NB4 (cell line): ENCODE measurements around the gene FADS3.
A peak's percentile ranks its signal among the peaks of the same experiment; 100 is the strongest.

Experiments used
- DNase-seq: peaks from one replicate; pipeline ENCODE4 v3.0.0; 2010; ENCODE audit warnings: low read depth
- H3K4me3 ChIP-seq: one replicate; pipeline ENCODE4 v1.5.1; 2011; ENCODE audit warnings: mild to moderate bottlenecking, low read depth, low read length, moderate library complexity
- CTCF ChIP-seq: IDR thresholded peaks from one replicate; pipeline ENCODE4 v1.5.1; 2012; ENCODE audit warnings: low read depth, low read length
- MYC ChIP-seq: IDR thresholded peaks from 2 replicates; pipeline ENCODE4 v1.6.1; 2011; ENCODE audit warnings: low read depth, low read length
- POLR2A ChIP-seq: IDR thresholded peaks from 2 replicates; pipeline ENCODE4 v1.6.1; 2011; ENCODE audit warnings: mild to moderate bottlenecking; ENCODE audit not compliant: insufficient read length; ENCODE audit errors: extremely low read depth
- TF ChIP-seq, protein P1 (sequence below): IDR thresholded peaks from 2 replicates; pipeline ENCODE4 v1.6.1; 2011; ENCODE audit warnings: low read depth, low read length

The FADS3 gene, protein sequence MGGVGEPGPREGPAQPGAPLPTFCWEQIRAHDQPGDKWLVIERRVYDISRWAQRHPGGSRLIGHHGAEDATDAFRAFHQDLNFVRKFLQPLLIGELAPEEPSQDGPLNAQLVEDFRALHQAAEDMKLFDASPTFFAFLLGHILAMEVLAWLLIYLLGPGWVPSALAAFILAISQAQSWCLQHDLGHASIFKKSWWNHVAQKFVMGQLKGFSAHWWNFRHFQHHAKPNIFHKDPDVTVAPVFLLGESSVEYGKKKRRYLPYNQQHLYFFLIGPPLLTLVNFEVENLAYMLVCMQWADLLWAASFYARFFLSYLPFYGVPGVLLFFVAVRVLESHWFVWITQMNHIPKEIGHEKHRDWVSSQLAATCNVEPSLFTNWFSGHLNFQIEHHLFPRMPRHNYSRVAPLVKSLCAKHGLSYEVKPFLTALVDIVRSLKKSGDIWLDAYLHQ

DNA sequence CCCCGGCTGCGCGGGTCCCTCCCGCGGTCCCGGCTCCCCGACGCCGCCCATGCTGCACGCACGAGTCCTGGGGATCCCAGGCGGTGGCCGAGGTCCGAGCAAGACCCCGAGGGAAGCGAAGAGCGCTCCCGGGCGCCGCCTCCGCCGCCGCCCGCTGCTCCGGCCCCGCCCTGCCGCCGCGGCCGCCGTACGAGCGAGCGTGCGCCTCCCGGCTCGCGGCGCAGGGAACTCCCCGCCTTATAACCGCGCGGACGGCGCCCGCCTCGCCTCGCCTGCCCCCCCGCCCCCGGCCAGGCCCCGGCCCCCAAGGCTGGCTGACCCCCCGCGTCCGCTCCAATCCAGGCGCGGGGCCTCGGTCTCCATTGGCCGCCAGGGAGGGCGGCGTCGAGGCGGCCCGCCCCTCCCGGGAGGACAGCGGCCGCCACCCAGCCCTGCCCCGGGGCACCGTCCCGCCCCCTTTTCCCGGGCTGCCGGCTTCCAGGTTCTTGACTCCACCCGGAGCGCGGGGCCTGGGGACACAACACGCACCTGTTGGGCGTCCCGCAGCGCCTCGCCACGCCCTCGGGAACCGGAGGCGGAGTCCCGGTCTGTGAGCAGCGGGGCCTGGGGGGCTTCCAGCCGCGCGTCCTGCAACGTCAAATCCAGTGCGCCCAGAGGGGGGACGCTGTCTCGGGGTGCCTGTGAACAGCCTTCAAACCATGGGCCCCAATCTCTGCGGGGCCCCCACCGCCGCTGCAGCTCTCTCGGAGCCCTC, at the start of gene FADS3:
TSS of gene FADS3 (minus strand) at position 215 of the 754 bp plus-strand sequence. CDS start at position 51, 164 bp downstream.
- DNase-seq: peak; percentile 74
- peak within 1 kb of the TSS; percentile 53 for H3K4me3 ChIP-seq
- TF ChIP-seq MYC (no peak), POLR2A (peak; percentile 25)

GRCh38 chr11:61940466-61940865, 49.1 kb upstream of the FADS3 start:
- no peak overlapping the region for H3K4me3 ChIP-seq
- no peak for DNase-seq
- TF ChIP-seq MYC (no peak), CTCF (no peak), POLR2A (no peak)
- TF ChIP-seq, protein P1, sequence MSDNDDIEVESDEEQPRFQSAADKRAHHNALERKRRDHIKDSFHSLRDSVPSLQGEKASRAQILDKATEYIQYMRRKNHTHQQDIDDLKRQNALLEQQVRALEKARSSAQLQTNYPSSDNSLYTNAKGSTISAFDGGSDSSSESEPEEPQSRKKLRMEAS: no peak

DNA sequence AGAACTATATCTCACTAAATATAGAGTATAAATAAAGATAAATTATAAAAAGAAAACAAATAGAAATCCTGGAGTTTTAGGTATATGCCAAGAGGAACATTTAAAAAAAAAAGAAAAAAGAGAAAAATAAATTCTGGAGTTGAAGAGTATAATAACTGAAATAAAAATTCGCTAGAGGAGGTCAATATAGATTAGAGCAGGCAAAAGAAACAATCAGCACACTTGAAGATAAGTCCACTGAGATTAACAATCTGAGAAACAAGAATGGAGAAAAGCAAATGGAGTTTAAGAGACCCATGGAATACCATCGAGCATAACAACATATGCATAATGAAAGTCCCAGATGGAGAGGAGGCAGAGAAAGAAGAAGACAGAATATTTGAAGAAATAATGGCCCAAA, 44.5 kb upstream of the FADS3 start:
- no peak for DNase-seq
- TF ChIP-seq, protein P1: no peak
- no peak for TF ChIP-seq POLR2A
- no peak for TF ChIP-seq CTCF
- no peak for TF ChIP-seq MYC
- no peak overlapping the region for H3K4me3 ChIP-seq

- TF ChIP-seq, protein P1: no peak
- no peak for TF ChIP-seq POLR2A
- TF ChIP-seq CTCF: no peak
- no peak for TF ChIP-seq MYC
- DNase-seq: no peak
- no peak overlapping the region for H3K4me3 ChIP-seq
These were observed 39.6 kb upstream of the FADS3 start for GRCh38 chr11:61930933-61931332.

DNA sequence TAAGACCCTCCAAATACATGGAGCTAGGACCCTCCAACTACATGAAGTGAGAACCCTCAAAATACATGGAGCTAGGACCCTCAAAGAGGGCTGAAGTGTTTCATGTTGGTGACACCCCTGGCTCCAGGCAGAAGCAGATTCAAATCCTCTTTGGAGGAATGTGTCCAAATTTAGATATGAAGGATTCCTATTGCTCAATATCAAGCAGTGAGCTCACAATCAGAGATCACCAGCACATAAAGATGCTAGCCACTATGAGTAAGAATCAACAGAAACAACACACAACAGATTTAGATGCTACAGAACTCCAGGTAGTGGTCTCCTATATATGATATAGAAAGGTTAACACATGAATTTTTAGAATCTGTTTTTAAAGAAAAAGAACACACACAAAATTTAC, 37.3 kb upstream of the FADS3 start:
- TF ChIP-seq POLR2A (no peak), CTCF (no peak), MYC (no peak)
- TF ChIP-seq, protein P1: no peak
- no peak overlapping the region for H3K4me3 ChIP-seq
- DNase-seq: no peak

DNA sequence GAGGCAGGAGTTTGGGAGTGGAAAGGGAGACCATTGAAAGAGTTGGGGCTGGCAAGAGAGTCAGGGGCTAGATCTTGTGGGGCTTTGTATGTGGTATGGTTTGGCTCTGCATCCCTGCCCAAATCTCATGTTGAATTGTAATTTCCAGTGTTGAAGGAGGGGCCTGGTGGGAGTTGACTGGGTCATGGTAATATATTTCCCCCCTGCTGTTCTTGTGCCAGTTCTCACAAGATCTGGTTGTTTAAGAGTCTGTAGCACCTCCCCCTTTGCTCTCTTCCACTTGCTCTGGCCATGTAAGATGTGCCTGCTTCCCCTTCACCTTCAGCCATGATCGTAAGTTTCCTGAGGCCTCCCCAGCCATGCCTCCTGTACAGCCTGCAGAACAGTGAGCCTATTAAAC, 36.2 kb upstream of the FADS3 start:
- no peak overlapping the region for H3K4me3 ChIP-seq
- peak; percentile 40 for DNase-seq
- no peak for TF ChIP-seq MYC
- no peak for TF ChIP-seq CTCF
